ENCODE measurements around the gene ACSS2. TPM values are rescaled to one million over a fixed set of nuclear protein-coding genes. Genes with fewer than 3 reads are reported as not detected.

Gene ACSS2
- total and polyA plus RNA-seq, 8 donors, result 12.2 to 42.5 (median 21.3) TPM

DNA sequence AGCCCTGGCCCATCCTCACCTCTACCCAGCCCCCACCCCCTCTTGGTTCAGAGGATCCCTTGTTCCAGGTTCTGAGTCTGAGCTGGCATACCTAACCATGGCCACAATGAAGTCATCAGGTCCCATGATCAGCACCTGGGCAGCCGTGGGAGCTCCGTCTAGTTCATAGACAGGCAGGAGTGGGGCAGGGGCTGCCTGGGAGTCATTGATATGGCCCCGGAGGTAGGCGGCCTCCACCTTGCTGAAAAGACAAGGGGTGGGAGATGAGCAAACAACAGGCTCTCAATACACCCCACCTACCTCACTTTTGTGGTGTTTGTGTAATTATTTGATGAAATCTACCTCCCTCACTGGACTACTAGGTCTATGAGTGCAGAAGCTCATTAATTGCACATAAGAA is 24.1 kb upstream of the ACSS2 start:
- H3K27ac ChIP-seq, result no peak overlapping the region
- no peaks in the 10 kb centered on the region for H3K27me3 ChIP-seq
- FAIRE-seq, result no peak
- TF ChIP-seq, protein P1, sequence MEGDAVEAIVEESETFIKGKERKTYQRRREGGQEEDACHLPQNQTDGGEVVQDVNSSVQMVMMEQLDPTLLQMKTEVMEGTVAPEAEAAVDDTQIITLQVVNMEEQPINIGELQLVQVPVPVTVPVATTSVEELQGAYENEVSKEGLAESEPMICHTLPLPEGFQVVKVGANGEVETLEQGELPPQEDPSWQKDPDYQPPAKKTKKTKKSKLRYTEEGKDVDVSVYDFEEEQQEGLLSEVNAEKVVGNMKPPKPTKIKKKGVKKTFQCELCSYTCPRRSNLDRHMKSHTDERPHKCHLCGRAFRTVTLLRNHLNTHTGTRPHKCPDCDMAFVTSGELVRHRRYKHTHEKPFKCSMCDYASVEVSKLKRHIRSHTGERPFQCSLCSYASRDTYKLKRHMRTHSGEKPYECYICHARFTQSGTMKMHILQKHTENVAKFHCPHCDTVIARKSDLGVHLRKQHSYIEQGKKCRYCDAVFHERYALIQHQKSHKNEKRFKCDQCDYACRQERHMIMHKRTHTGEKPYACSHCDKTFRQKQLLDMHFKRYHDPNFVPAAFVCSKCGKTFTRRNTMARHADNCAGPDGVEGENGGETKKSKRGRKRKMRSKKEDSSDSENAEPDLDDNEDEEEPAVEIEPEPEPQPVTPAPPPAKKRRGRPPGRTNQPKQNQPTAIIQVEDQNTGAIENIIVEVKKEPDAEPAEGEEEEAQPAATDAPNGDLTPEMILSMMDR (IDR thresholded peaks at IDR 0.05), result no peak
- ATAC-seq, result no peak
- no peak for DNase-seq
- H3K4me3 ChIP-seq, result no peak overlapping the region
- intact Hi-C loops (cut with DNase I), result no loop called here
- H3K4me1 ChIP-seq, result no peaks in the 10 kb centered on the region
- peaks cover 0 to 17% (median 2%) of the 10 kb centered on the region in 3 donors for H3K36me3 ChIP-seq
- no peaks in the 10 kb centered on the region for H3K9me3 ChIP-seq
- 85 to 87% methylated on average over 4 of the region's 4 CpGs for WGBS, 2 donors

DNA sequence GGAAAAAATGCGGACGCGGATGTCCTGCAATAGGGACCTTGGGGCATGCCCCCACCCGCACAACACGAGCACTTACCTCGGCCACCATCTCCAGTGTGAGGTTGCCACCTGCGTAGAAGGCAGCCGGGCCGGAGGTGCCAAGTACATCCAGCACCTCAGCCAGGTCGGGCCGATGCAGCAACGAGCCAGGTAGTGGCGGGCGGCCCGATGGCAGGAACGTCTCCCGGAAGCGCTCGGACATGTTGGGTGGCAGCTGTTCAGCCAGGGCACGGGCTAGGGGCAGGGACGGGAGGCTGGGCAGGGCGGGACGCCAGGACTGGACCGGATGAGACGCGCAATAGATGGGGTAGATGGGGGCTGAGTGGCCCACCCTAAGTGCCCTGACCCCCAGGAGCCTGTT is 17.0 kb upstream of the ACSS2 start:
- 97% methylated on average over 25 to 26 of the region's 26 CpGs for WGBS, 2 donors
- Histone ChIP-seq H3K27me3 (no peaks in the 10 kb centered on the region), H3K4me1 (no peaks in the 10 kb centered on the region), H3K4me3 (no peak overlapping the region), H3K9me3 (no peaks in the 10 kb centered on the region), H3K27ac (no peak overlapping the region), H3K36me3 (peaks cover 0 to 9% (median 2%) of the 10 kb centered on the region in 3 donors)
- intact Hi-C loops (cut with DNase I), result no loop called here
- no peak for FAIRE-seq
- DNase-seq, result peak in 2 of 6 donors; percentile 21 to 70
- ATAC-seq, result no peak
- TF ChIP-seq, protein P1 (IDR thresholded peaks at IDR 0.05), result no peak

DNA sequence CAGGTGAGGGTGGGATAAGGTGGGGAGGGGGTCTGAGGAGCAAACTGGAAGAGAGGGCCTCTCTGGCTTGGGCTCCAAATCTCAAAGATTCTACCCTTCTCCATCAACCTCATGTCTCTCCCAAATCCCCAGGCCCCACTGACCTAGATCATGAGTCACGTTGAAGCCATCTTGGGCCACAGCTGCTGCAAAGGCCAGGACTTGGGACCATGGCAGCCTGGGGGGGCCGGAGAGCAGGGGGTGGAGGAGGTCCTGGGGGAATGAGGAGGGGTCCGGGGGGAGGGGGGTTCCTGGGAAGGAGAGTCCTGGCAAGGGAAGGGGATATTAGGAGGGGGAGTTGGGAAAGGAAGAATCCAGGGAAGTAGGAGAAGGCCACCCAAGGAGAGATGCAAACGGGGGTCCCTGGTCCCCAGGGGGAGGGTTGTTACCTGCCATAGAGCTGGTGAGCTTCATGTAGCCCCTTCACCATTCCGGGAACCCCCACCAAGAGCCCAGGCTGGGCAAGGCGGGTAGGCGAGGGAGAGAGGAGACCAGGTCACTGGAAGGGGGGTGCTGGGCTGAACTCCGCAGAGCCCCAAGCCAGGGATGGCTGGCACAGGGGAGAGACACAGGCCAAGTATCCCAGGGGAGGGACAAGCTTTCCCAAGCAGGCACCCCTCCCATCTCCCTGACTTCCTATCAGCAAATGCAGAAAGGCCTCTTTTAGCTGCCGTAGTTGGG is 16.4 kb upstream of the ACSS2 start:
- FAIRE-seq, result no peak
- H3K36me3 ChIP-seq, result peaks cover 0 to 8% (median 2%) of the 10 kb centered on the region in 3 donors
- 86 to 93% methylated on average over 8 to 9 of the region's 9 CpGs for WGBS, 2 donors
- H3K9me3 ChIP-seq, result no peaks in the 10 kb centered on the region
- DNase-seq, result peak in 1 of 6 donors; percentile 41
- no peaks in the 10 kb centered on the region for H3K27me3 ChIP-seq
- no peak for ATAC-seq
- intact Hi-C loops (cut with DNase I), result no loop called here
- no peaks in the 10 kb centered on the region for H3K4me1 ChIP-seq
- H3K27ac ChIP-seq, result no peak overlapping the region
- TF ChIP-seq, protein P1 (IDR thresholded peaks at IDR 0.05), result no peak
- H3K4me3 ChIP-seq, result no peak overlapping the region

DNA sequence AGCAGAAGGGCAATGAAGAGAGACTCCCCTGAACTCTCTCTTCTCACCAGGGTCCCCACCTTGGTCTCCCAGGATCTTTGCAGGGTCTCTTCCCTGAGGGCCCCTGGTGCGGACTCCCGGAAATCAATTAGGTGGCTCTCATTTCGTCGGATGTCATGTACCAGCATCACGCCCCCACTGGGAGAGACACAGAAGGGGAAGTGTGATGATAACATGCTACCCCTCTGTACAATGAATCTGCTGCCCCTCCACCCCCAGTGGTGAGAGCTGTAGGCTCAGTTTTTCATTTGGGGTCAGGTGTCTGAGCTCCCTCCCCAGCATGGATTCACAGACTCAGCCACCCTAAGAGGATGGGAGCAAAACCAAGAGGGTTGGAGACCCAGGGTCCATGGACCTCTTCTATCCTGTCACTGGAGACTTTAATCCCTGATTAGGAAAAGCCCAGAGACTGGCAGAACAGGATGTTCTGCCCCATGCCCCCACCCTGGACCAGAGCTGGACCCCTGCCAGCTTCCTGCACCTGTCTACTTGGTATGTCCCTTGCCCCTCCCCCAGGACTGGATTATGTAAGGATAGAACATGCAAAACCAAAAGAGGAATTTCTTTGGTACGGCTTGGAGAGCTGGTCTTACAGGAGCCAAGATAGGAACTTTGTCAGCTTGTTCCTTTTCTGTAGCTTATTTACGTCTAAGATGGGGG is 14.9 kb upstream of the ACSS2 start:
- FAIRE-seq (no peak), DNase-seq (peak; percentile 56 to 89 (median 69)), ATAC-seq (peak; percentile 60 to 85 (median 75))
- Histone ChIP-seq H3K4me3 (no peak overlapping the region), H3K27me3 (no peaks in the 10 kb centered on the region), H3K36me3 (peaks cover 0 to 4% (median 0%) of the 10 kb centered on the region in 3 donors), H3K4me1 (no peaks in the 10 kb centered on the region), H3K9me3 (no peaks in the 10 kb centered on the region), H3K27ac (peak overlapping the region in 1 of 4 donors; percentile 5)
- TF ChIP-seq, protein P1 (IDR thresholded peaks at IDR 0.05), result no peak
- WGBS, 2 donors, result 79 to 86% methylated on average over 7 of the region's 7 CpGs
- intact Hi-C loops (cut with DNase I), result no loop called here

DNA sequence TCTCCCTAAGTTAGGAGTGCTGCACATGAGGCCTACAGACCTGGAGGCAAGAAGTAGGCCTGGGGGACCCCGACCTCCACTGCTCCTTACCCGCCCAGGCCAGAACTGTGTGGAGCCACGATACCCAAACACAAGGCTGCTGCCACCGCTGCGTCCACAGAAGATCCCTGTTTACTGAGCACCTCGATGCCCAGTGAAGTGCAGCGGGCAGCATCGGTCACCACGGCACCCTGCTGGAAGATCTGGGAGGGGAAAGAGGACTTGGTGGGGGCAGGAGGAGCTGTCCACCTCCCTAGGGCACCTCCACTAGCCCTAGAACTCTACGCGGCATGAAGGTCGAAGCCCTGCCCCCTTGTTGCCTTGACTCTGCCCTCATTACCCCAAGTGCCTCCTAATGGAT is 13.7 kb upstream of the ACSS2 start:
- Histone ChIP-seq H3K4me3 (no peak overlapping the region), H3K4me1 (no peaks in the 10 kb centered on the region), H3K9me3 (no peaks in the 10 kb centered on the region), H3K27me3 (no peaks in the 10 kb centered on the region), H3K36me3 (peaks cover 0 to 4% (median 0%) of the 10 kb centered on the region in 3 donors), H3K27ac (no peak overlapping the region)
- DNase-seq, result no peak
- WGBS, 2 donors, result 90 to 91% methylated on average over 11 to 12 of the region's 12 CpGs
- TF ChIP-seq, protein P1 (IDR thresholded peaks at IDR 0.05), result no peak
- FAIRE-seq, result no peak
- no peak for ATAC-seq
- intact Hi-C loops (cut with DNase I), result no loop called here
